Hypothalamus (tissue), 51 donors: Measurements from ENCODE around the gene NTN4.
"Not testable (repeated sequence)": the region's sequence is repeated elsewhere in the genome, so short reads cannot be mapped to it uniquely, and the experiment has no call there.

ENCODE experiments used
- DNase-seq, 51 donors: peaks; one replicate each; lab custom pipeline; 2025; lab: John Stamatoyannopoulos, UW

The NTN4 gene

GRCh38 chr12:95790033-95790916 lies at the start of gene NTN4:
TSS of gene NTN4 (minus strand) at chr12:95790764. CDS start at chr12:95790309, 455 bp downstream.
- DNase-seq, result peak in 8 of 51 donors; percentile 2 to 58 (median 17)

- no peak for DNase-seq
Observed at GRCh38 chr12:95838125-95838524, 47.6 kb upstream of the NTN4 start.

DNA sequence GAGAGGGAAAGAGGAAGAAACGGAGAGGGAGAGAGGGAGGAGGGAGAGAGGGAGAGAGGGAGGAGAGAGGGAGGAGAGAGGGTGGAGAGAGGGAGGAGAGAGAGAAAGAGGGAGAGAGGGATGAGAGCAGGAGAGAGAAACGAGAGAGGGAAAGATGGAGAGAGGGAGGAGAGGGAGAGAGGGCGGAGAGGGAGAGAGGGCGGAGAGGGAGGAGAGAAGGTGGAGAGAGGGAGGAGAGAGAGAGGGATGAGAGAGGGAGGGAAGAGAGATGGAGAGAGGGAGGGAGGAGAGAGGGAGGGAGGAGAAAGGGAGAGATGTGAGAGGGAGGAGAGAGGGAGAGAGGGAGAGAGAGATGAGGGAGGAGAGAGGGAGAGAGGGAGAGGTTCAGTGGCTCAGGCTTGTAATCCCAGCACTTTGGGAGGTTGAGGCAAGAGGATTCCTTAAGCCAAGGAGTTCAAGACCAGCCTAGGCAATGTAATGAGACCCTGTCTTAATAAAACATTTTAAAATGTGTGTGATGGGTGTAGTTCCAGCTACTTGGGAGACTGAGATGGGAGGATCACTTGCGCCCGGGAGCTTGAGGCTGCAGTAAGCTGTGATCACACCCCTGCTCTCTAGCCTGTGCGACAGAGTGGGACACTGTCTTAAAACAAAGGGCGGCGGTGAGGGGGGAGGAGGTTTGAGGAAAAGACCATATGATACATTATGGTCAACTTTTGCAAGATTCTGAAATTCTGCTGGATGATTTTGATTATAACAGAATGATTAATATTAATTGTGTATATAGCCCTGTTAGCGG lies 46.9 kb upstream of the NTN4 start:
- DNase-seq, result no peak

GRCh38 chr12:95836630-95837239 lies 46.2 kb upstream of the NTN4 start:
- DNase-seq, result no peak

DNA sequence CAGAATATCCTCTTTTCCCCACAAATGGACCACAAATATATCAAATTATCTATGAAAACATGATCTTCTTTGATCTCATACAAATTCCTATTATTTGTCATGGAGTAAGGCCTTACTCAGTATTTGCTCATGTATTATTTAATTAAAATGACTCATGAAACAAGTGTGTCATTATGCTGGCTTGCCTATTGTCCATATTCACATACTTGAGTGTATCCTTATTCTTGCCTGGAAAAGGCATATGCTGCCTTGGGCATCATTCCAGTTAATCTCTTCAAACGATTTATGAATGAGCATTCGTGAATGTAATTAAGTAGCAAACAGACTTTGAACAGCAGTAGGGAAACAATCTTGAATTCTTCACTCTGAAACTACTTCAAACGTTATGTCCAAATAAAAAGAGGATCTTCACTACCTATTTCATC lies 45.6 kb upstream of the NTN4 start:
- DNase-seq, result no peak

DNA sequence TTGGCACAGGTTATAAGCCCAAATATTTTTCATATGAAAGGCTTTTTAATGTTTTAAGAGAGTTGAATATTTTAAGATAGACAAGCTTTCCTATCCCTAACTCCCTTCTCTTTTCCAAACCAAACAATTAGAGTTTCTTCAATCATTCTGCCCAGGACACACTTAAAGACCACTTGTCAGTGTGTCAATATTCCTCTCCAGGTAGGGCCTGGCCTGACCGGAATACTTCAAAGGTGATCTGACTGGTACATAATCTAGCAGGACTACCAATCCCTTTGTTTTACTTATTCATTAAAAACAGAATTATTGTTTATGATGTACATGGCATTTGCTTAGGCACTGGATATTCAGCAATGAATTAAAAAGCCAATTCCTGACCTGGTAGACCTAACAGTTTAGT lies 44.0 kb upstream of the NTN4 start:
- no peak for DNase-seq

- no peak for DNase-seq
Observed at GRCh38 chr12:95830335-95831089, 39.9 kb upstream of the NTN4 start.

GRCh38 chr12:95829395-95829794 lies 38.8 kb upstream of the NTN4 start:
- no peak for DNase-seq

DNA sequence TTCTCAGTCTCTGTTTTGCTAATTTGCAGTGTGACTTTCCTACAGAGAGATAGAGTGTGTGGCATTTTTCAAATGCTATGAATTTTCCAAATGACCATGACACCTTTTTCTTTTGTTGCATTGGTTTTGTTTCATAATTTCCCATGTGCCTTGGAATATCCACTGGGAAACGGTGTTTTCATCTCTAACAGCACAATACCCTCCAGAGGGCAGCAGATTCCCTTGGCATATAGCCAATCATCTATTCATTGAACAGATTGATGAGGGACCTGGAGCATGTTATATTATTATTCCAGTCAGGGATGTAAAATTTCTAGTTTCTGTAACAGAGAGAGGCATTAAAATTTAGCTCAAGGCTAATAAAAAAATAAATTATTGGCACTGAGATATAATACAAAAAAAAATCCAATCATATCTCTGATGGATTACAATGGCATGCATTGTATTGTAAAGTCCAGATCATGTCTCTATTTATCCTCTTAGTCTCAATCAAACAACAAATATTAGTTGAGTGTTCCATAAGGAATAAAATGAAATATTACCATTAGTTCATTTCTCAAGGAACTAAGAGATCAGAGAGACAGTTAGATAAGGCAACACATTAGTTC lies 29.6 kb upstream of the NTN4 start:
- peak in 9 of 51 donors; percentile 1 to 36 (median 6) for DNase-seq

DNA sequence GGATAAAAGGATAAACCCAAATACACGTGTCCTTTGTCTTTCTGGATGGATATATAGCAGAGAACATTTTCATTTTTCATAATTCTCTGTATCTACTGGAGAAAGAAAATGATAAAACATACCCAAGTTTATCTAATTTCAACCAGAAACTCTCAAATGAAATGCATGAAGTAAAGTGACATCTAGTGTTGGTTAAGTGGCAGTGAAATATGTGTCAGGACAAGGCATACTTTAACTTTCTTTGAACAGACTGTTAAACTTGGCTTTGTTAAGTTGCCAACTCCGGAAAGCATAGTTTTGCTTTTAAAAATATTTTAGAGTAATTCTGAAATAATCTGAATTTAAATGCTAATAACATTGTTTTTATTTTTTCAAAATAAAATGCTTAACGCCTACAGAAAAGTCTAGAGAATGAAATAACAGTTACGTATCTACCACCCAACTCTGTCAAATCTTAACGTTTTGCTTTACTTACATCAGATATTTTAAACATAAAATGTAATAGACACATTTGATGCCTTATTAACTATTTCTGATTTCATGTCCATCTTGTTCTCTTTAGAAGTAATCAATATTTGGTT lies 25.2 kb upstream of the NTN4 start:
- DNase-seq, result peak in 1 of 51 donors; percentile 31

GRCh38 chr12:95812155-95812554 lies 21.6 kb upstream of the NTN4 start:
- DNase-seq, result not testable (repeated sequence)

DNA sequence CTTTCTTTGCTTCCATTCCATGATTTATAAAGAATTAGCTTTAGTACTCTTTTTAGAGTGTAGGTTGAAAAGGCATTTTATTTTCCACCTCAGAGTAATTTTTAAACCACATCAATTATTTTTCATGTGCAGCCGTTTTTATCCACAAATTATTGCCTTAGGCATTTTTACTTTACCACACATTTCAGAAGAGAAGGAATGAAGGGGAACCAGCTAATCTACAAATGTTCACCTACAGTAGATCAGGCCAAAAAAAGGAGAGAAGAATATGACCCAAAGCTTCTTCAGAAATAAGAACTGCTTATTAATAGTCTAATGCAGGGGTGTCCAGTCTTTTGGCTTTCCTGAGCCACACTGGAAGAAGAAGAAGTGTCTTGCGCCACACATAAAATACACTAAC lies 19.8 kb upstream of the NTN4 start:
- DNase-seq, result no peak

- no peak for DNase-seq
Observed at GRCh38 chr12:95809000-95809680, 18.6 kb upstream of the NTN4 start.

- no peak for DNase-seq
Observed at GRCh38 chr12:95808146-95808545, 17.6 kb upstream of the NTN4 start.

GRCh38 chr12:95805864-95806671 lies 15.5 kb upstream of the NTN4 start:
- no peak for DNase-seq

- no peak for DNase-seq
Observed at GRCh38 chr12:95804291-95804690, 13.7 kb upstream of the NTN4 start.

GRCh38 chr12:95803817-95804216 lies 13.3 kb upstream of the NTN4 start:
- no peak for DNase-seq
